Activated CD8-positive, alpha-beta memory T cell treated with anti-CD3 and anti-CD28 coated beads, Interleukin-2, amount 50 U/mL, for 4 hours (primary cell): ENCODE measurements around the gene PCDHGA9.
"Not testable (repeated sequence)": the region's sequence is repeated elsewhere in the genome, so short reads cannot be mapped to it uniquely, and the experiment has no call there.

Experiments
- DNase-seq: peaks from one replicate; pipeline ENCODE4 v3.0.0-alpha.2; 2020

PCDHGA9 gene

GRCh38 chr5:141414548-141415274 is 12.1 kb downstream of the PCDHGA9 start:
- DNase-seq, result not testable (repeated sequence)

- not testable (repeated sequence) for DNase-seq
These were observed 12.7 kb downstream of the PCDHGA9 start for GRCh38 chr5:141415275-141415618.

GRCh38 chr5:141417494-141418172 is 15.1 kb downstream of the PCDHGA9 start, which contains the start of gene PCDHGB7:
Gene PCDHGB7 (plus strand): TSS chr5:141417677. CDS start chr5:141417860, 183 bp downstream.
- not testable (repeated sequence) for DNase-seq

GRCh38 chr5:141419074-141419880 is 16.7 kb downstream of the PCDHGA9 start:
- DNase-seq, result no peak

GRCh38 chr5:141420855-141421488 is 18.4 kb downstream of the PCDHGA9 start, which contains the start of gene PCDHGA11:
Gene PCDHGA11 (plus strand): TSS chr5:141421051. CDS start chr5:141421228, 177 bp downstream.
- DNase-seq, result no peak

GRCh38 chr5:141421489-141421855 is 18.9 kb downstream of the PCDHGA9 start:
- no peak for DNase-seq

GRCh38 chr5:141422742-141423291 is 20.2 kb downstream of the PCDHGA9 start:
- DNase-seq, result no peak

- DNase-seq, result no peak
These were observed 25.3 kb downstream of the PCDHGA9 start for GRCh38 chr5:141427783-141428426.

GRCh38 chr5:141430332-141431113 is 27.9 kb downstream of the PCDHGA9 start, which contains the start of gene PCDHGA12:
Gene PCDHGA12 (plus strand): TSS chr5:141430507. CDS start chr5:141430760, 253 bp downstream.
- DNase-seq, result no peak

- no peak for DNase-seq
These were observed 28.7 kb downstream of the PCDHGA9 start for GRCh38 chr5:141431286-141431685.

GRCh38 chr5:141432308-141432707 is 29.7 kb downstream of the PCDHGA9 start:
- not testable (repeated sequence) for DNase-seq

GRCh38 chr5:141432726-141433125 is 30.1 kb downstream of the PCDHGA9 start:
- DNase-seq, result not testable (repeated sequence)

GRCh38 chr5:141434006-141434405 is 31.4 kb downstream of the PCDHGA9 start:
- no peak for DNase-seq

- no peak for DNase-seq
These were observed 34.6 kb downstream of the PCDHGA9 start for GRCh38 chr5:141437221-141437620.

GRCh38 chr5:141439411-141440141 is 37.0 kb downstream of the PCDHGA9 start:
- no peak for DNase-seq

GRCh38 chr5:141440341-141440740 is 37.8 kb downstream of the PCDHGA9 start:
- DNase-seq, result no peak

GRCh38 chr5:141441571-141442170 is 39.1 kb downstream of the PCDHGA9 start:
- no peak for DNase-seq
